Body of pancreas (tissue), 4 donors: ENCODE results near the gene PTPN14.

ENCODE experiments used
- POLR2A ChIP-seq, 3 donors: fragments of 450-650 bp; IDR thresholded peaks; one replicate each; pipeline ENCODE4 v1.6.1; 2016; ENCODE audit warnings: antibody characterized with exemption in 3 of 3, mild to moderate bottlenecking in 2 of 3
- TF ChIP-seq, protein P1 (sequence below), 7 experiments: fragments of 450-650 bp in 4 of 7; fragments of 200-600 bp in 3 of 7; sonication (generic) in 3 of 7; IDR thresholded peaks; one replicate each; pipeline ENCODE4 v1.5.1; 2016 to 2019; ENCODE audit warnings: antibody characterized with exemption in 7 of 7

DNA sequence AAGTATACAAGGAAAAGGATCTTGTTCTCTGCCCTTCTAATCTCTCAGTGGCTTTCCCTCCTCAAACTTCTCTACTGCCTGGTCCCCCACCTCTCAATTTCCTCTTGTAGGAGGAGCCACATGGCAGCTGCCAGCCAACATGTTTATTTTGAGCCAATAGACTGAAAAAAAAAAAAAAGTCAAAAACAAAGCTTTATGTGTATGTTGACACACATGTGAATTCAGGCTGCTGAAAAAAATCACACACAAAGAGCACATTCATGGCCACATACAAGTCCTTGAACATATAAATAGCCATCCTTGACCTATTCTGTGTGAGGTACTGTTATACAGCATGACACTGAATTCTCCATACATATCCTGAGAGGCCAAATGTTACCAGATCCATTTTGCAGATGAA, 3.7 kb downstream of the PTPN14 start:
- TF ChIP-seq, protein P1, sequence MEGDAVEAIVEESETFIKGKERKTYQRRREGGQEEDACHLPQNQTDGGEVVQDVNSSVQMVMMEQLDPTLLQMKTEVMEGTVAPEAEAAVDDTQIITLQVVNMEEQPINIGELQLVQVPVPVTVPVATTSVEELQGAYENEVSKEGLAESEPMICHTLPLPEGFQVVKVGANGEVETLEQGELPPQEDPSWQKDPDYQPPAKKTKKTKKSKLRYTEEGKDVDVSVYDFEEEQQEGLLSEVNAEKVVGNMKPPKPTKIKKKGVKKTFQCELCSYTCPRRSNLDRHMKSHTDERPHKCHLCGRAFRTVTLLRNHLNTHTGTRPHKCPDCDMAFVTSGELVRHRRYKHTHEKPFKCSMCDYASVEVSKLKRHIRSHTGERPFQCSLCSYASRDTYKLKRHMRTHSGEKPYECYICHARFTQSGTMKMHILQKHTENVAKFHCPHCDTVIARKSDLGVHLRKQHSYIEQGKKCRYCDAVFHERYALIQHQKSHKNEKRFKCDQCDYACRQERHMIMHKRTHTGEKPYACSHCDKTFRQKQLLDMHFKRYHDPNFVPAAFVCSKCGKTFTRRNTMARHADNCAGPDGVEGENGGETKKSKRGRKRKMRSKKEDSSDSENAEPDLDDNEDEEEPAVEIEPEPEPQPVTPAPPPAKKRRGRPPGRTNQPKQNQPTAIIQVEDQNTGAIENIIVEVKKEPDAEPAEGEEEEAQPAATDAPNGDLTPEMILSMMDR (IDR thresholded peaks at IDR 0.05), result no peak
- no peak for TF ChIP-seq POLR2A (IDR thresholded peaks at IDR 0.05)
